ENCODE results near the gene ELOVL2. TPM values are rescaled to one million over a fixed set of nuclear protein-coding genes. Genes with fewer than 3 reads are reported as not detected.

ELOVL2 gene
- polyA plus RNA-seq, 1 donor (not counting 4 experiments of a cell fraction or from before 2014, with no cell fraction given): 0.05 TPM

GRCh38 chr6:11013721-11014070 lies 30.4 kb downstream of the ELOVL2 start:
- no peak for TF ChIP-seq EZH2 (IDR thresholded peaks at IDR 0.05; ENCODE audit: low read length)
- no peak for TF ChIP-seq CTCF (optimal IDR thresholded peaks at IDR 0.05 in 1 of 3, IDR thresholded peaks at IDR 0.05 in 1 of 3, conservative IDR thresholded peaks at IDR 0.05 in 1 of 3; ENCODE audit: extremely low read depth in 1 of 3, insufficient read depth in 2 of 3, low read length in 3 of 3)
- H3K9ac ChIP-seq (ENCODE audit: control insufficient read depth, extremely low read depth, insufficient read depth, low read length): no peak overlapping the region
- FAIRE-seq (no peak), DNase-seq (ENCODE audit: low read depth, low spot score) (no peak)
- no peak overlapping the region for H3K27ac ChIP-seq (ENCODE audit: control insufficient read depth, insufficient read depth, low read length)
- dilution Hi-C loops (cut with MboI; ENCODE audit: extremely low pct_ligation_motif_present, low sequenced_read_pairs): no loop called here
- no peak overlapping the region for H2AFZ ChIP-seq (ENCODE audit: control insufficient read depth, low read length)
- peaks cover 22% of the 10 kb centered on the region for H3K4me1 ChIP-seq (ENCODE audit: control insufficient read depth, extremely low read depth, insufficient read depth, low read length)
- H3K79me2 ChIP-seq (ENCODE audit: control insufficient read depth, insufficient read depth, low read length): no peaks in the 10 kb centered on the region
- no peaks in the 10 kb centered on the region for H3K36me3 ChIP-seq (ENCODE audit: control insufficient read depth in 2 of 2, extremely low read depth in 1 of 2, insufficient read depth in 2 of 2, low read length in 2 of 2)
- H4K20me1 ChIP-seq (ENCODE audit: control insufficient read depth, extremely low read depth, insufficient read depth, low read length): no peaks in the 10 kb centered on the region
- no peaks in the 10 kb centered on the region for H3K9me1 ChIP-seq (ENCODE audit: control insufficient read depth, extremely low read depth, insufficient read depth, low read length)
- no peaks in the 10 kb centered on the region for H3K9me3 ChIP-seq (ENCODE audit: control insufficient read depth, low read depth, low read length)
- H3K4me2 ChIP-seq (ENCODE audit: control insufficient read depth, extremely low read depth, insufficient read depth, low read depth, low read length): no peak overlapping the region
- H3K4me3 ChIP-seq (ENCODE audit: control insufficient read depth in 2 of 3, extremely low read depth in 1 of 3, insufficient read depth in 2 of 3, low read depth in 1 of 3, low read length in 3 of 3): no peak overlapping the region
- no peaks in the 10 kb centered on the region for H3K27me3 ChIP-seq (ENCODE audit: control insufficient read depth, extremely low read depth, insufficient read depth, low read length)

GRCh38 chr6:11012976-11013720 lies 31.0 kb downstream of the ELOVL2 start:
- no peak overlapping the region for H3K27ac ChIP-seq (ENCODE audit: control insufficient read depth, insufficient read depth, low read length)
- DNase-seq (ENCODE audit: low read depth, low spot score) (no peak), FAIRE-seq (no peak)
- H2AFZ ChIP-seq (ENCODE audit: control insufficient read depth, low read length): no peak overlapping the region
- no peaks in the 10 kb centered on the region for H4K20me1 ChIP-seq (ENCODE audit: control insufficient read depth, extremely low read depth, insufficient read depth, low read length)
- peaks cover 27% of the 10 kb centered on the region for H3K4me1 ChIP-seq (ENCODE audit: control insufficient read depth, extremely low read depth, insufficient read depth, low read length)
- no peak overlapping the region for H3K4me2 ChIP-seq (ENCODE audit: control insufficient read depth, extremely low read depth, insufficient read depth, low read depth, low read length)
- dilution Hi-C loops (cut with MboI; ENCODE audit: extremely low pct_ligation_motif_present, low sequenced_read_pairs): no loop called here
- H3K4me3 ChIP-seq (ENCODE audit: control insufficient read depth in 2 of 3, extremely low read depth in 1 of 3, insufficient read depth in 2 of 3, low read depth in 1 of 3, low read length in 3 of 3): no peak overlapping the region
- H3K36me3 ChIP-seq (ENCODE audit: control insufficient read depth in 2 of 2, extremely low read depth in 1 of 2, insufficient read depth in 2 of 2, low read length in 2 of 2): no peaks in the 10 kb centered on the region
- H3K79me2 ChIP-seq (ENCODE audit: control insufficient read depth, insufficient read depth, low read length): no peaks in the 10 kb centered on the region
- H3K9ac ChIP-seq (ENCODE audit: control insufficient read depth, extremely low read depth, insufficient read depth, low read length): no peak overlapping the region
- no peak for TF ChIP-seq CTCF (optimal IDR thresholded peaks at IDR 0.05 in 1 of 3, IDR thresholded peaks at IDR 0.05 in 1 of 3, conservative IDR thresholded peaks at IDR 0.05 in 1 of 3; ENCODE audit: extremely low read depth in 1 of 3, insufficient read depth in 2 of 3, low read length in 3 of 3)
- TF ChIP-seq EZH2 (IDR thresholded peaks at IDR 0.05; ENCODE audit: low read length): no peak
- H3K9me3 ChIP-seq (ENCODE audit: control insufficient read depth, low read depth, low read length): no peaks in the 10 kb centered on the region
- H3K9me1 ChIP-seq (ENCODE audit: control insufficient read depth, extremely low read depth, insufficient read depth, low read length): no peaks in the 10 kb centered on the region
- H3K27me3 ChIP-seq (ENCODE audit: control insufficient read depth, extremely low read depth, insufficient read depth, low read length): no peaks in the 10 kb centered on the region
